BJ (cell line): Measurements from ENCODE around the gene NBPF8. TPM values are rescaled to one million over a fixed set of nuclear protein-coding genes. Genes with fewer than 3 reads are reported as not detected.
"Not testable (repeated sequence)": the region's sequence is repeated elsewhere in the genome, so short reads cannot be mapped to it uniquely, and the experiment has no call there.

Experiments
- CTCF ChIA-PET: fragments of 350-600 bp; formaldehyde crosslinking; extraction: SDS; loops from one replicate; lab custom pipeline; 2021; ENCODE audit warnings: antibody characterized with exemption, inconsistent platforms; lab: Yijun Ruan, JAX
- POLR2A ChIA-PET: fragments of 300-600 bp; sonication (Branson Sonifier 250); formaldehyde crosslinking; extraction: SDS; loops from one replicate; lab custom pipeline; 2021; ENCODE audit warnings: antibody characterized with exemption; lab: Charles Lee
- DNase-seq: peaks from one replicate; pipeline ENCODE4 v3.0.0-alpha.2; 2011; ENCODE audit warnings: low read depth
- H3K27me3 ChIP-seq: 2 replicates; pipeline ENCODE4 v1.6.0; 2011; ENCODE audit warnings: low read length; ENCODE audit not compliant: control insufficient read depth, insufficient read depth
- H3K36me3 ChIP-seq: 2 replicates; pipeline ENCODE4 v1.5.1; 2011; ENCODE audit warnings: low read length; ENCODE audit not compliant: control insufficient read depth, insufficient read depth
- H3K4me3 ChIP-seq: 2 replicates; pipeline ENCODE4 v1.5.1; 2011; ENCODE audit warnings: low read depth, mild to moderate bottlenecking, control low read depth, low read length
- polyA plus RNA-seq: library from polyadenylated mRNA; depleted of rRNA; stranded (reverse); fragments of >200 nt; gene quantifications from 2 replicates; pipeline ENCODE4 v1.2.3, GENCODE V29; 2011; rRNA removed

NBPF8 gene
- polyA plus RNA-seq, 1 experiment = 19.5 TPM

DNA sequence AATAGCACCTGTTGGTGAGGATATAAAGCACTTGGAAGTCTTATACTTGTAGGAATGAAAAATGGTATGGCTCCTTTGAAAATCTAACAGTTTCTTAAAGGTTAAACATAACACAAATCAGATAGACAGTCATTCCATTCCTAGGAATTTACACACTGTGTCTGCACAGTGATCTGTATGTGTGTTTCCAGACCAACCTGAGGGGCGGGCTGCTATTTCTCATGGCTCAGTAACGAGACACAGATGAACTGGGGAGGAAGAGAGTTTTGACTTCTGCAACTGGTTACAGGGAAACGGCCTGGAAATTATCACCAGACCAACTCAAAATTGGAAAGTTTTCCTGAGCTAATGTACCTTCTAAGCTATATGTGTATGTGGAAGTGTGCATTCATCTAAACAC, 16.8 kb downstream of the NBPF8 start:
- POLR2A ChIA-PET, H3K36me3 ChIP-seq, H3K4me3 ChIP-seq, CTCF ChIA-PET, H3K27me3 ChIP-seq: not testable (repeated sequence)
- DNase-seq = peak; percentile 29

DNA sequence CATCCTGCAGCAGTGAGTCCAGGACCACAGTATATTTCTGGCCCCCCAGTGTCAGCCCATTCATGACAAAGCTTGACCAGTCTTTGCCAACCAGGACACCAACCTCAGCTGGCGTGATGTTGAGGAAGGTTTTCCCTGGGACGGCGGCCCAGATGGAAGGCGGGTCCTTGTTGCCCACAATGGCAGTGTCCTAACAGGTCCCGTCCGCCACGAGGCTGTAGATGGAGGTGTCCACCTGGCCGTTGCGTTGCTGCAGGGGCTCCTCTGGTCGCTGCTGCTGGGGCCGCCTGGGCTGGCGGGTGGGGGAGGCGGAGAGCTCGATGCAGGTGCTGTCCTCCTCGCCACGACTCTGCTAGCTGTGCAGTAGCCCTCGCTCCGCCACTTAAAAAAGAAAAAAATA, 19.0 kb downstream of the NBPF8 start:
- POLR2A ChIA-PET, DNase-seq, H3K27me3 ChIP-seq, H3K36me3 ChIP-seq, H3K4me3 ChIP-seq, CTCF ChIA-PET: not testable (repeated sequence)

DNA sequence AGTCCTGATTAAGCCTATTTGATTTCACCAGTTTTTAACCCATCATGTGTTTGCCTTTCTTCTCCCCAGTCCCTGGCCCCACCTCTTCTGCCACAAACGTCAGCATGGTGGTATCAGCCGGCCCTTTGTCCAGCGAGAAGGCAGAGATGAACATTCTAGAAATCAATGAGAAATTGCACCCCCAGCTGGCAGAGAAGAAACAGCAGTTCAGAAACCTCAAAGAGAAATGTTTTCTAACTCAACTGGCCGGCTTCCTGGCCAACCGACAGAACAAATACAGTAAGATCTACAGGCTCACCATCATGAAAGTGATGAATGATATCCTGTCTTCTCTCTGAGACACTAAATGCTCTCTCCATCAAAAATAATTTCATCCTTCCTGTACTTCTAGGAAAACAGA, 34.3 kb downstream of the NBPF8 start:
- CTCF ChIA-PET, DNase-seq: not testable (repeated sequence)

More for the DNA sequence above, 34.3 kb downstream of the NBPF8 start:
- H3K27me3 ChIP-seq, H3K36me3 ChIP-seq, H3K4me3 ChIP-seq, POLR2A ChIA-PET: not testable (repeated sequence)

Other genes with a start within 250 kb of the NBPF8 start
- gene SEC22B, start 238.5 kb upstream of the NBPF8 start, polyA plus RNA-seq = 27.5 and 55.4 TPM in 2 replicates